K562 (cell line): Measurements from ENCODE around the gene KDM2A. TPM values are rescaled to one million over a fixed set of nuclear protein-coding genes. Genes with fewer than 3 reads are reported as not detected.

ENCODE experiments used
- ATAC-seq: fragments of 200-7000 bp; cut with Tn5 transposase; 3 replicates; pipeline ENCODE4 v1.9.1; 2020; ENCODE audit warnings: moderate library complexity
- BruUV-seq: library from RNA; stranded (reverse); fragments of 400-500 nt; replicated peaks from 2 replicates; lab custom pipeline; 2021; lab: Mats Ljungman, UMichigan
- CTCF ChIA-PET: fragments of 300-600 bp; formaldehyde crosslinking; extraction: SDS; loops from one replicate; lab custom pipeline; 2021; ENCODE audit warnings: low intra/inter-chr PET ratio; lab: Yijun Ruan, JAX
- POLR2A ChIA-PET: fragments of 300-600, 350-650 bp; sonication (Branson Sonifier 250); formaldehyde crosslinking; extraction: SDS; loops from one replicate; lab custom pipeline; 2021; ENCODE audit warnings: antibody characterized with exemption, inconsistent platforms; lab: Yijun Ruan, JAX
- DNase-seq, 4 experiments: peaks; one replicate each; pipeline versions ENCODE4 v3.0.0 to v3.0.0-alpha.2; 2011 to 2018; ENCODE audit warnings: low spot score in 3 of 4, mixed read lengths in 3 of 4; ENCODE audit errors: extremely low read depth in 1 of 4
- FAIRE-seq: peaks from 2 replicates; lab custom pipeline; 2011; peaks lifted over from hg19 to GRCh38; lab: Jason Lieb, UNC
- H2AFZ ChIP-seq: 2 replicates; pipeline ENCODE4 v1.6.0; 2011; ENCODE audit warnings: low read depth, low read length, control low read depth, inconsistent platforms
- H3K27ac ChIP-seq: fragments of 200-600 bp; 3 replicates; pipeline ENCODE4 v1.8.0; 2011; ENCODE audit warnings: low read depth, mild to moderate bottlenecking, control low read depth, inconsistent platforms, low read length, moderate library complexity, mixed read lengths; ENCODE audit errors: extremely low read depth
- H3K27me3 ChIP-seq, 2 experiments: fragments of 300-600 bp in 1 of 2; 2 replicates in 1 of 2; 3 replicates in 1 of 2; pipeline versions ENCODE4 v1.6.0 to v1.8.0; 2011; ENCODE audit warnings: inconsistent platforms in 2 of 2, low read length in 2 of 2, mild to moderate bottlenecking in 1 of 2, mixed read lengths in 1 of 2, moderate library complexity in 1 of 2; ENCODE audit not compliant: control insufficient read depth in 2 of 2, insufficient read depth in 2 of 2
- H3K36me3 ChIP-seq: fragments of 300-600 bp; 3 replicates; pipeline ENCODE4 v1.8.0; 2011; ENCODE audit warnings: mild to moderate bottlenecking, low read length, inconsistent platforms; ENCODE audit not compliant: control insufficient read depth, insufficient read depth
- H3K4me1 ChIP-seq, 2 experiments: fragments of 200-600 bp in 1 of 2; replicated peaks in 1 of 2; 2 replicates in 1 of 2; 3 replicates in 1 of 2; pipeline versions ENCODE4 v1.5.1 to v1.8.0; 2011; ENCODE audit warnings: inconsistent platforms in 2 of 2, low read length in 2 of 2, mild to moderate bottlenecking in 1 of 2, mixed read lengths in 1 of 2, moderate library complexity in 1 of 2; ENCODE audit not compliant: control insufficient read depth in 2 of 2, insufficient read depth in 2 of 2
- H3K4me2 ChIP-seq: 2 replicates; pipeline ENCODE4 v1.6.1; 2011; ENCODE audit warnings: low read length, control low read depth, inconsistent platforms, mixed read lengths; ENCODE audit not compliant: insufficient read depth
- H3K4me3 ChIP-seq: fragments of 200-600 bp; sonication (generic), shearing (Covaris generic); 2 replicates; pipeline ENCODE4 v1.5.1; 2016; ENCODE audit warnings: control low read depth, inconsistent platforms
- H3K79me2 ChIP-seq: fragments of 200-600 bp; 3 replicates; pipeline ENCODE4 v1.8.0; 2011; ENCODE audit warnings: low read length, inconsistent platforms; ENCODE audit not compliant: control insufficient read depth, insufficient read depth
- H3K9ac ChIP-seq, 2 experiments: 2 replicates each; pipeline versions ENCODE4 v1.6.0 to v1.6.1; 2011; ENCODE audit warnings: low read depth in 2 of 2, low read length in 2 of 2, control low read depth in 1 of 2, inconsistent platforms in 1 of 2, mild to moderate bottlenecking in 1 of 2, mixed read lengths in 1 of 2; ENCODE audit not compliant: insufficient read depth in 1 of 2
- H3K9me1 ChIP-seq: one replicate; pipeline ENCODE4 v1.6.0; 2011; ENCODE audit warnings: inconsistent platforms, mild to moderate bottlenecking, low read length, moderate library complexity; ENCODE audit not compliant: control insufficient read depth, insufficient read depth
- H3K9me3 ChIP-seq: replicated peaks from 2 replicates; pipeline ENCODE4 v1.5.1; 2011; ENCODE audit warnings: low read depth, low read length, inconsistent platforms; ENCODE audit not compliant: control insufficient read depth, insufficient read depth
- H4K20me1 ChIP-seq: replicated peaks from 2 replicates; pipeline ENCODE4 v1.6.1; 2011; ENCODE audit warnings: low read length, inconsistent platforms, mixed read lengths; ENCODE audit not compliant: control insufficient read depth, insufficient read depth
- CREB3L1 ChIP-seq: fragments of 450-650 bp; IDR thresholded peaks from 2 replicates; pipeline ENCODE4 v1.6.1; 2014; ENCODE audit warnings: low read depth, mild to moderate bottlenecking, moderate library complexity, borderline replicate concordance
- E4F1 ChIP-seq: fragments of 250-450 bp; sonication (Bioruptor Pico); IDR thresholded peaks from 2 replicates; pipeline ENCODE4 v1.5.0; 2021; ENCODE audit warnings: mild to moderate bottlenecking, borderline replicate concordance
- GATAD2B ChIP-seq: fragments of 450-650 bp; IDR thresholded peaks from 2 replicates; pipeline ENCODE4 v1.6.1; 2017; ENCODE audit warnings: mild to moderate bottlenecking, borderline replicate concordance
- LEF1 ChIP-seq: fragments of 450-650 bp; IDR thresholded peaks from 2 replicates; pipeline ENCODE4 v1.6.1; 2016; ENCODE audit warnings: mild to moderate bottlenecking
- NR2F6 ChIP-seq: fragments of 450-650 bp; formaldehyde crosslinking; IDR thresholded peaks from 2 replicates; pipeline ENCODE4 v1.4.0; 2020; ENCODE audit warnings: mild to moderate bottlenecking
- TCF7 ChIP-seq: sonication (generic); IDR thresholded peaks from 2 replicates; pipeline ENCODE4 v1.6.1; 2016; ENCODE audit warnings: antibody characterized with exemption, borderline replicate concordance
- THRAP3 ChIP-seq: fragments of 450-650 bp; IDR thresholded peaks from 2 replicates; pipeline ENCODE4 v1.6.1; 2016; ENCODE audit warnings: mild to moderate bottlenecking, inconsistent platforms, borderline replicate concordance
- ZHX1 ChIP-seq: fragments of 150-350 bp; conservative IDR thresholded peaks from 2 replicates; pipeline ENCODE4 v1.6.1; 2014; ENCODE audit warnings: low read length
- ZNF121 ChIP-seq: sonication (generic); formaldehyde crosslinking; conservative IDR thresholded peaks from 2 replicates; pipeline ENCODE4 v1.8.0; 2022; ENCODE audit warnings: missing genetic modification reagents
- ZNF253 ChIP-seq: fragments of 250-450 bp; sonication (Bioruptor Pico); conservative IDR thresholded peaks from 2 replicates; pipeline ENCODE4 v1.6.1; 2021; ENCODE audit warnings: mild to moderate bottlenecking
- ZNF551 ChIP-seq: fragments of 250-450 bp; sonication (Bioruptor Pico); IDR thresholded peaks from 2 replicates; pipeline ENCODE4 v1.5.0; 2021; ENCODE audit warnings: mild to moderate bottlenecking, moderate library complexity
- WGBS: fragments of 100-300 bp; shearing (Covaris generic); methylation state at CpG from one replicate; pipeline ENCODE4 v1.1.6; 2016; ENCODE audit warnings: low coverage, mixed read lengths; ENCODE audit not compliant: insufficient coverage; ENCODE audit errors: missing lambda C conversion rate; 5-methylcytosine and 5-hydroxymethylcytosine counted together
- in situ Hi-C: fragments of 300-500 bp; cut with MboI; formaldehyde crosslinking; loops from 4 replicates; pipeline ENCODE4 v1.15.0; 2018; ENCODE audit warnings: inconsistent platforms, mixed read lengths
- intact Hi-C: fragments of 100-400 bp; cut with micrococcal nuclease; formaldehyde crosslinking; loops from 2 replicates; pipeline ENCODE4 v1.14.2; 2022
- polyA plus RNA-seq, 8 experiments: library from polyadenylated mRNA; depleted of rRNA in 4 of 8; stranded (reverse) in 5 of 8; unstranded in 3 of 8; fragments of >200 nt; fragmentation: Nextera tagmentation in 2 of 8; fragmentation: Illumina TruSeq in 1 of 8; extraction: Ambion mirVana in 2 of 8; extraction: Trizol in 1 of 8; gene quantifications; 2 replicates each; pipeline versions ENCODE4 v1.2.1 to v1.2.3, GENCODE V29; 2011 to 2014; ENCODE audit warnings: inconsistent platforms in 1 of 8, missing spikeins in 1 of 8
- total RNA-seq, 7 experiments: library from RNA; depleted of rRNA in 6 of 7; stranded (reverse); fragments of >200 nt in 6 of 7; fragmentation: Illumina TruSeq in 2 of 7; extraction: Trizol in 2 of 7; gene quantifications; 2 replicates each; pipeline versions ENCODE4 v1.2.1 to v1.2.3, GENCODE V29; 2011 to 2021; ENCODE audit warnings: low replicate concordance in 1 of 7

KDM2A gene
- total and polyA plus RNA-seq, 9 of the 15 experiments (the other 6 are each of a cell fraction or from before 2014, with no cell fraction given), result 5.0 to 39.3 (median 21.3) TPM

- H3K79me2 ChIP-seq, result peaks cover 50% of the 10 kb centered on the region
- H3K9me3 ChIP-seq, result no peaks in the 10 kb centered on the region
- DNase-seq (no peak), ATAC-seq (no peak), FAIRE-seq (no peak)
- BruUV-seq, result no TSS peak
- no peak overlapping the region for H2AFZ ChIP-seq
- H3K4me2 ChIP-seq, result no peak overlapping the region
- in situ Hi-C loops, result no loop called here
- no peaks in the 10 kb centered on the region for H3K27me3 ChIP-seq
- ChIA-PET POLR2A (interaction anchor here (1.3 kb wide), 1 partner anchor 18 kb away, joined by 9 read pairs; no protein-coding TSS in a partner anchor), CTCF (no interaction called here)
- 52% methylated on average over 1 of the region's 1 CpG for WGBS
- TF ChIP-seq GATAD2B, result no peak
- TF ChIP-seq E4F1 (CRISPR knock-in tag), result no peak
- no peak for TF ChIP-seq ZNF121 (CRISPR knock-in tag)
- no peak for TF ChIP-seq TCF7
- TF ChIP-seq THRAP3, result no peak
- no peak for TF ChIP-seq CREB3L1
- no peak for TF ChIP-seq NR2F6
- no peak for TF ChIP-seq ZNF551 (CRISPR knock-in tag)
- no peak for TF ChIP-seq ZNF253
- TF ChIP-seq LEF1, result no peak
- no peak for TF ChIP-seq ZHX1
- H4K20me1 ChIP-seq, result no peaks in the 10 kb centered on the region; the same call in 1 of the 2 replicates
- H3K9me1 ChIP-seq, result no peaks in the 10 kb centered on the region
- peaks cover 26% of the 10 kb centered on the region for H3K36me3 ChIP-seq
- peaks cover 4 to 10% of the 10 kb centered on the region in 2 experiments; a peak in 4 of 5 replicates for H3K4me1 ChIP-seq
- H3K4me3 ChIP-seq, result no peak overlapping the region
- H3K9ac ChIP-seq, result no peak overlapping the region
- no peak overlapping the region for H3K27ac ChIP-seq
- intact Hi-C loops, result no loop called here
Observed at GRCh38 chr11:67178421-67178820, 59.4 kb downstream of the KDM2A start.
